ENCODE data around the gene PTPRJ.

- no peak for TF ChIP-seq CTCF (IDR thresholded peaks at IDR 0.05)
- TF ChIP-seq POLR2A (IDR thresholded peaks at IDR 0.05) = no peak
Observed at GRCh38 chr11:48105096-48105990, 125.0 kb downstream of the PTPRJ start.
